ENCODE data around the gene KCNH8.

- TF ChIP-seq CTCF (IDR thresholded peaks at IDR 0.05; ENCODE audit: poor library complexity, severe bottlenecking) (no peak), EZH2 (IDR thresholded peaks at IDR 0.05; ENCODE audit: borderline replicate concordance, insufficient read depth, low read length, poor library complexity, severe bottlenecking) (no peak), MXI1 (conservative IDR thresholded peaks at IDR 0.05; ENCODE audit: poor library complexity, severe bottlenecking) (no peak), EP300 (conservative IDR thresholded peaks at IDR 0.05; ENCODE audit: poor library complexity, severe bottlenecking) (no peak), POLR2AphosphoS5 (IDR thresholded peaks at IDR 0.05) (no peak), SMC3 (conservative IDR thresholded peaks at IDR 0.05; ENCODE audit: poor library complexity) (no peak), REST (IDR thresholded peaks at IDR 0.05; ENCODE audit: borderline replicate concordance) (no peak), RAD21 (conservative IDR thresholded peaks at IDR 0.05) (no peak), TAF1 (IDR thresholded peaks at IDR 0.05; ENCODE audit: low read depth) (no peak)
These were observed 78.2 kb downstream of the KCNH8 start for GRCh38 chr3:19226479-19226878.
